VCaP (cell line): Measurements from ENCODE around the gene SLC9A9.
"Not testable (repeated sequence)": the region's sequence is repeated elsewhere in the genome, so short reads cannot be mapped to it uniquely, and the experiment has no call there.

Source experiments
- H3K27ac ChIP-seq: fragments of 450-650 bp; 2 replicates; pipeline ENCODE4 v1.5.1; 2017
- TF ChIP-seq, protein P1 (sequence below): fragments of 450-650 bp; conservative IDR thresholded peaks from 2 replicates; pipeline ENCODE4 v1.5.1; 2017; ENCODE audit warnings: mild to moderate bottlenecking, moderate library complexity

Gene SLC9A9

GRCh38 chr3:143443851-143444331 lies 404.4 kb downstream of the SLC9A9 start:
- TF ChIP-seq, protein P1, sequence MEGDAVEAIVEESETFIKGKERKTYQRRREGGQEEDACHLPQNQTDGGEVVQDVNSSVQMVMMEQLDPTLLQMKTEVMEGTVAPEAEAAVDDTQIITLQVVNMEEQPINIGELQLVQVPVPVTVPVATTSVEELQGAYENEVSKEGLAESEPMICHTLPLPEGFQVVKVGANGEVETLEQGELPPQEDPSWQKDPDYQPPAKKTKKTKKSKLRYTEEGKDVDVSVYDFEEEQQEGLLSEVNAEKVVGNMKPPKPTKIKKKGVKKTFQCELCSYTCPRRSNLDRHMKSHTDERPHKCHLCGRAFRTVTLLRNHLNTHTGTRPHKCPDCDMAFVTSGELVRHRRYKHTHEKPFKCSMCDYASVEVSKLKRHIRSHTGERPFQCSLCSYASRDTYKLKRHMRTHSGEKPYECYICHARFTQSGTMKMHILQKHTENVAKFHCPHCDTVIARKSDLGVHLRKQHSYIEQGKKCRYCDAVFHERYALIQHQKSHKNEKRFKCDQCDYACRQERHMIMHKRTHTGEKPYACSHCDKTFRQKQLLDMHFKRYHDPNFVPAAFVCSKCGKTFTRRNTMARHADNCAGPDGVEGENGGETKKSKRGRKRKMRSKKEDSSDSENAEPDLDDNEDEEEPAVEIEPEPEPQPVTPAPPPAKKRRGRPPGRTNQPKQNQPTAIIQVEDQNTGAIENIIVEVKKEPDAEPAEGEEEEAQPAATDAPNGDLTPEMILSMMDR: no peak
- no peak overlapping the region for H3K27ac ChIP-seq

DNA sequence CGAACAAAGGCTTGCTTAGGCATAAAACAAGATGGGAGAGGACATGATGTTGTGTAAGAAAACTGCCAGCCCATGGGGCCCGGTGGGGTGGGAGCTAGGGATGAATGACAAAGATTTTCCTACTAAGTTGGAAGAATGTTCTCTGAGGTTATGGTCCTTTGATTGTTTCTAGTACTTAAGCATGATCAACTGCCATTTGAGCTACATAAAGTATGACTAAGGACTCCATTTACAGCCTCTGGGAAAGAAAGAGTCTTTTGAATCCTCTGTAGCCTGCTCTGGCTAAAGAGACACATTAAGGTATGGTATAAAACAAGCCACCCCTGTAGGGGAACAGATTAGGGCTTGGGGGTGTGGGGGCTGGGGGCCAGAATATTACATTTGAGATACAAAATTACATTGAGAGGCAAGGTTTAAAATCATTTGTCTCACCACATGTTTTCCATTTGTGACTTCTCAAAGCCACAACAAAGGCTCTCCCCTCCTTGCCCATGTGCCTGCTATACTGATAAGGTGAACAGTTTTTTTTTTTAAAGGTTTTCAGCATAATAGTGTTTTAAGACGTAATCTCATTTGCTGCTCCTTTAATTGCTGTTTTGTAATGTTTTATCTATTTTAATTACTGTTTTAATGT lies 405.3 kb downstream of the SLC9A9 start:
- H3K27ac ChIP-seq: no peak overlapping the region
- TF ChIP-seq, protein P1: no peak

DNA sequence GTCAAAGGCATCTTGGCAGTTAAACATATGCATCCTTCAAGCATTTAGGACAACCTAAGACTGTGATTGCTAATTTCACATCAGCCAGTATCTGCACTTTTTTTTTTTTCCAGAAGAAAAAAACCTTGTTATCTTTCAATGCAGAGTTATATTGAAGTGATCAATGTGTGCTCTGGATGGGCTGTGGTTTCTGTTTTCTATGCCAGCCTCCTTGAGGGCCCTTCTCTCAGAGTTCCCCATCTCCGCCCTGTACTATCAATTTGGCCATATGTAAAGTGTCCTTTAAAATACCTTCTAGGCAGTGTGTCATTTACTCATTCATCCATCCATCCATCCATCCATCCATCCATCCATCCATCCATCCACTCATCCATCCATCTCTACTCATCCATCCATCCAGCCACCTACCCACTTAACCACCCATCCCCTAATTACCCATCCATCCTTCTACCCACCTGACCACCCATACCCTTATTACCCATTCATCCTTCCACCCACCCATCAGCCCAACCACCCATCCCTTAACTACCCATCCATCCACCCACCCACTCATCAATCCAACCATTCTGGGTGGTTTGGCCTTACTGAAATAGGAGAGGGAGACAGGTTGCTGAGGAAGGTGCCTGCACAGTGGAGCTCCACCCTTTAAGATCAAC lies 406.6 kb downstream of the SLC9A9 start:
- TF ChIP-seq, protein P1: no peak
- no peak overlapping the region for H3K27ac ChIP-seq

GRCh38 chr3:143439817-143440216 lies 408.5 kb downstream of the SLC9A9 start:
- H3K27ac ChIP-seq: no peak overlapping the region
- TF ChIP-seq, protein P1: no peak

DNA sequence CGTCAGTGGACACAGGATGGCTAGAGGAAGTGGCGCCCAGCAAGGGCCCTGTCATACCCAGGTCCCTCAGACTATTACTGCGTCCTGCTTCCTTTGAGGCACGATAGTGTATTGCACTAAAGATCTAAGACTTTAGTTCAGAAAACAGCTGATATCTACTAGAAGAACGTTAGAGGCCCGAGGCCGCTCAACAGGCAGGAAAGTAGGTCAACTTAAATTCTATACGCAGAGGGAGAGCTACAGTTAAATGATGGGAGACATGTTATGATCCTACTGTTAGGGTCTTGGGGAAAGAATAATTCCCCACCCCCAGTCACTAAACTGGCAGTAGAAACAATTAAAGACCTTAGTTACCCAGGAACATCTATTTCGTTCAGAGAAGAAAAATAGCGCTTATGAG lies 410.9 kb downstream of the SLC9A9 start:
- TF ChIP-seq, protein P1: no peak
- H3K27ac ChIP-seq: no peak overlapping the region

- H3K27ac ChIP-seq: no peak overlapping the region
- TF ChIP-seq, protein P1: no peak
Observed at GRCh38 chr3:143436231-143436930, 411.9 kb downstream of the SLC9A9 start.

- no peak overlapping the region for H3K27ac ChIP-seq
- TF ChIP-seq, protein P1: peak; percentile 39
Observed at GRCh38 chr3:143433787-143434378, 414.4 kb downstream of the SLC9A9 start.

DNA sequence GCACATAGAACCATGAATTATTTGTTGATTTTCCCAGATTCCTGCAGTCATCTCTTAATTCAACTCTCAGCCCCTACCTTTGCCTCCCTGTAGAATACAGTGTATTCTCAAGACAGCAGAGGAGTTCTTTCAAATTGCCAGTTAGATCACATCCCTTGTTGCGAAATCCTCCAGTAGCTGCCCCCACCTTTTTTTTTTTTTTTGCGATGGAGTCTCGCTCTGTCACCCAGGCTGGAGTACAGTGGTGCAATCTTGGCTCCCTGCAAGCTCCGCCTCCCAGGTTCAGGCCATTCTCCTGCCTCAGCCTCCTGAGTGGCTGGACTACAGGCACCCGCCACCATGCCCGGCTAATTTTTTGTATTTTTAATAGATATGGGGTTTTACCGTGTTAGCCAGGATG lies 417.0 kb downstream of the SLC9A9 start:
- not testable (repeated sequence) for H3K27ac ChIP-seq
